Transverse colon (tissue), 3 donors: ENCODE data around the gene STAG1.

Experiments
- POLR2A ChIP-seq: fragments of 450-650 bp; IDR thresholded peaks from one replicate; pipeline ENCODE4 v1.6.1; 2016; ENCODE audit warnings: antibody characterized with exemption, mild to moderate bottlenecking, moderate library complexity
- TF ChIP-seq, protein P1 (sequence below), 5 experiments: fragments of 200-600 bp in 3 of 5; fragments of 450-650 bp in 2 of 5; sonication (generic) in 3 of 5; IDR thresholded peaks; 1 replicate in 2 of 5; 2 replicates in 3 of 5; pipeline ENCODE4 v1.5.1; 2016 to 2017; ENCODE audit warnings: antibody characterized with exemption in 5 of 5, inconsistent platforms in 3 of 5, mild to moderate bottlenecking in 2 of 5, moderate library complexity in 1 of 5

DNA sequence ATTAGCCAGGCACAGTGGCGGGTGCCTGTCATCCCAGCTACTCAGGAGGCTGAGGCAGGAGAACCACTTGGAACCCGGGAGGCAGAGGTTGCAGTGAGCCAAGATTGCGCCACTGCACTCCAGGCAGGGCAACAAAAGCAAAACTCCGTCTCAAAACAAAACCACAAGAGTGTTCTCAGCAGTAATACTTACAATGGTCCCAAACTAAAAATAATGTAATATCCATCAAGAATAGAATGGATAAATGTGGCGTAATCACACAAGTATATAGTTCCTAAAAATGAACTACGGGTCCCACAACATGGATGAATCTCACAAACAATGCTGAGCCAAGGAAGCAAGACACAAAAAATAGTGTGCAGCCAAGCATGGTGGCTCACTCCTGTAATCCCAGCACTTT, 39.2 kb downstream of the STAG1 start:
- no peak for TF ChIP-seq POLR2A
- TF ChIP-seq, protein P1, sequence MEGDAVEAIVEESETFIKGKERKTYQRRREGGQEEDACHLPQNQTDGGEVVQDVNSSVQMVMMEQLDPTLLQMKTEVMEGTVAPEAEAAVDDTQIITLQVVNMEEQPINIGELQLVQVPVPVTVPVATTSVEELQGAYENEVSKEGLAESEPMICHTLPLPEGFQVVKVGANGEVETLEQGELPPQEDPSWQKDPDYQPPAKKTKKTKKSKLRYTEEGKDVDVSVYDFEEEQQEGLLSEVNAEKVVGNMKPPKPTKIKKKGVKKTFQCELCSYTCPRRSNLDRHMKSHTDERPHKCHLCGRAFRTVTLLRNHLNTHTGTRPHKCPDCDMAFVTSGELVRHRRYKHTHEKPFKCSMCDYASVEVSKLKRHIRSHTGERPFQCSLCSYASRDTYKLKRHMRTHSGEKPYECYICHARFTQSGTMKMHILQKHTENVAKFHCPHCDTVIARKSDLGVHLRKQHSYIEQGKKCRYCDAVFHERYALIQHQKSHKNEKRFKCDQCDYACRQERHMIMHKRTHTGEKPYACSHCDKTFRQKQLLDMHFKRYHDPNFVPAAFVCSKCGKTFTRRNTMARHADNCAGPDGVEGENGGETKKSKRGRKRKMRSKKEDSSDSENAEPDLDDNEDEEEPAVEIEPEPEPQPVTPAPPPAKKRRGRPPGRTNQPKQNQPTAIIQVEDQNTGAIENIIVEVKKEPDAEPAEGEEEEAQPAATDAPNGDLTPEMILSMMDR (IDR thresholded peaks at IDR 0.05): no peak
